Adrenal gland (tissue), 5 donors: ENCODE measurements around the gene ZDHHC11B.
"Not testable (repeated sequence)": the region's sequence is repeated elsewhere in the genome, so short reads cannot be mapped to it uniquely, and the experiment has no call there.

Experiments
- POLR2A ChIP-seq, 2 donors: fragments of 450-650 bp; IDR thresholded peaks; one replicate each; pipeline ENCODE4 v1.6.1; 2017; ENCODE audit warnings: antibody characterized with exemption in 2 of 2, mild to moderate bottlenecking in 2 of 2, moderate library complexity in 1 of 2
- TF ChIP-seq, protein P1 (sequence below), 6 experiments: fragments of 450-650 bp in 4 of 6; fragments of 200-600 bp in 2 of 6; sonication (generic) in 1 of 6; IDR thresholded peaks; 1 replicate in 5 of 6; 2 replicates in 1 of 6; pipeline versions ENCODE4 v1.5.1 to v1.8.0; 2016 to 2021; ENCODE audit warnings: antibody characterized with exemption in 6 of 6, mild to moderate bottlenecking in 2 of 6, moderate library complexity in 1 of 6
- donor health status: DM: no; HTN: no; CAD: no.

DNA sequence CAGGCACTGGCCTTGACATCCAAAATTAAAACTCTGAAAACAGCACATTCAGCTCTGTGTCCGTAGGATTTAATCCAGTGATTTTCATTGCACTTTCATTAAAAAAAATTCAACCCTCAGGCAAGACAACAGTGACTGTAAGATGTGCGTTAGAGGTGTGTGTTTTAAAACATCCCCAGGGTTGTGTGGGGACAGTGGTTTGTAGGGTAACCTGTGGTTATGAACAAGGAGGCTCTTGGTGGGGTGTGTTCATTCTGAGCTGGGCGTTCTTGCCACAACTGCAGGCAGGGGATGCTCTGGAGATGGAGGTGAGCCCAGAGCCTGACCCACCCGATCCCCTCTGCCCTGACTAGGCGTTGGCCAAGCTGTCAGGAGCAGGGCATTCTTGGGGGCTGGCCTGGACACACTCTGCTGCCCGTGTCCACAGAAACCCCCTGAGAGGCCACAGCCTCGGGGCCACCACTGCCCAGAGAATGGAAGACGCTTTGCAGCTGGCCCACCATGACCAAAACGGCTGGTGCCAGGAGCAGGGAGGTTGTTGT lies 37.2 kb downstream of the ZDHHC11B start:
- not testable (repeated sequence) for TF ChIP-seq POLR2A (IDR thresholded peaks at IDR 0.05)
- TF ChIP-seq, protein P1, sequence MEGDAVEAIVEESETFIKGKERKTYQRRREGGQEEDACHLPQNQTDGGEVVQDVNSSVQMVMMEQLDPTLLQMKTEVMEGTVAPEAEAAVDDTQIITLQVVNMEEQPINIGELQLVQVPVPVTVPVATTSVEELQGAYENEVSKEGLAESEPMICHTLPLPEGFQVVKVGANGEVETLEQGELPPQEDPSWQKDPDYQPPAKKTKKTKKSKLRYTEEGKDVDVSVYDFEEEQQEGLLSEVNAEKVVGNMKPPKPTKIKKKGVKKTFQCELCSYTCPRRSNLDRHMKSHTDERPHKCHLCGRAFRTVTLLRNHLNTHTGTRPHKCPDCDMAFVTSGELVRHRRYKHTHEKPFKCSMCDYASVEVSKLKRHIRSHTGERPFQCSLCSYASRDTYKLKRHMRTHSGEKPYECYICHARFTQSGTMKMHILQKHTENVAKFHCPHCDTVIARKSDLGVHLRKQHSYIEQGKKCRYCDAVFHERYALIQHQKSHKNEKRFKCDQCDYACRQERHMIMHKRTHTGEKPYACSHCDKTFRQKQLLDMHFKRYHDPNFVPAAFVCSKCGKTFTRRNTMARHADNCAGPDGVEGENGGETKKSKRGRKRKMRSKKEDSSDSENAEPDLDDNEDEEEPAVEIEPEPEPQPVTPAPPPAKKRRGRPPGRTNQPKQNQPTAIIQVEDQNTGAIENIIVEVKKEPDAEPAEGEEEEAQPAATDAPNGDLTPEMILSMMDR (IDR thresholded peaks at IDR 0.05): not testable (repeated sequence)
